K562 (cell line): Measurements from ENCODE around the gene ANKRD11. TPM values are rescaled to one million over a fixed set of nuclear protein-coding genes. Genes with fewer than 3 reads are reported as not detected.

Experiments used
- ATAC-seq: fragments of 200-7000 bp; cut with Tn5 transposase; 3 replicates; pipeline ENCODE4 v1.9.1; 2020; ENCODE audit warnings: moderate library complexity
- BruUV-seq: library from RNA; stranded (reverse); fragments of 400-500 nt; replicated peaks from 2 replicates; lab custom pipeline; 2021; lab: Mats Ljungman, UMichigan
- CTCF ChIA-PET: fragments of 300-600 bp; formaldehyde crosslinking; extraction: SDS; loops from one replicate; lab custom pipeline; 2021; ENCODE audit warnings: low intra/inter-chr PET ratio; lab: Yijun Ruan, JAX
- POLR2A ChIA-PET: fragments of 300-600, 350-650 bp; sonication (Branson Sonifier 250); formaldehyde crosslinking; extraction: SDS; loops from one replicate; lab custom pipeline; 2021; ENCODE audit warnings: antibody characterized with exemption, inconsistent platforms; lab: Yijun Ruan, JAX
- DNase-seq, 4 experiments: peaks; one replicate each; pipeline versions ENCODE4 v3.0.0 to v3.0.0-alpha.2; 2011 to 2018; ENCODE audit warnings: low spot score in 3 of 4, mixed read lengths in 3 of 4; ENCODE audit errors: extremely low read depth in 1 of 4
- FAIRE-seq: peaks from 2 replicates; lab custom pipeline; 2011; peaks lifted over from hg19 to GRCh38; lab: Jason Lieb, UNC
- H2AFZ ChIP-seq: 2 replicates; pipeline ENCODE4 v1.6.0; 2011; ENCODE audit warnings: low read depth, low read length, control low read depth, inconsistent platforms
- H3K27ac ChIP-seq: fragments of 200-600 bp; 3 replicates; pipeline ENCODE4 v1.8.0; 2011; ENCODE audit warnings: low read depth, mild to moderate bottlenecking, control low read depth, inconsistent platforms, low read length, moderate library complexity, mixed read lengths; ENCODE audit errors: extremely low read depth
- H3K27me3 ChIP-seq, 2 experiments: fragments of 300-600 bp in 1 of 2; 2 replicates in 1 of 2; 3 replicates in 1 of 2; pipeline versions ENCODE4 v1.6.0 to v1.8.0; 2011; ENCODE audit warnings: inconsistent platforms in 2 of 2, low read length in 2 of 2, mild to moderate bottlenecking in 1 of 2, mixed read lengths in 1 of 2, moderate library complexity in 1 of 2; ENCODE audit not compliant: control insufficient read depth in 2 of 2, insufficient read depth in 2 of 2
- H3K36me3 ChIP-seq: fragments of 300-600 bp; 3 replicates; pipeline ENCODE4 v1.8.0; 2011; ENCODE audit warnings: mild to moderate bottlenecking, low read length, inconsistent platforms; ENCODE audit not compliant: control insufficient read depth, insufficient read depth
- H3K4me1 ChIP-seq, 2 experiments: fragments of 200-600 bp in 1 of 2; replicated peaks in 1 of 2; 2 replicates in 1 of 2; 3 replicates in 1 of 2; pipeline versions ENCODE4 v1.5.1 to v1.8.0; 2011; ENCODE audit warnings: inconsistent platforms in 2 of 2, low read length in 2 of 2, mild to moderate bottlenecking in 1 of 2, mixed read lengths in 1 of 2, moderate library complexity in 1 of 2; ENCODE audit not compliant: control insufficient read depth in 2 of 2, insufficient read depth in 2 of 2
- H3K4me2 ChIP-seq: 2 replicates; pipeline ENCODE4 v1.6.1; 2011; ENCODE audit warnings: low read length, control low read depth, inconsistent platforms, mixed read lengths; ENCODE audit not compliant: insufficient read depth
- H3K4me3 ChIP-seq: fragments of 200-600 bp; sonication (generic), shearing (Covaris generic); 2 replicates; pipeline ENCODE4 v1.5.1; 2016; ENCODE audit warnings: control low read depth, inconsistent platforms
- H3K79me2 ChIP-seq: fragments of 200-600 bp; 3 replicates; pipeline ENCODE4 v1.8.0; 2011; ENCODE audit warnings: low read length, inconsistent platforms; ENCODE audit not compliant: control insufficient read depth, insufficient read depth
- H3K9ac ChIP-seq, 2 experiments: 2 replicates each; pipeline versions ENCODE4 v1.6.0 to v1.6.1; 2011; ENCODE audit warnings: low read depth in 2 of 2, low read length in 2 of 2, control low read depth in 1 of 2, inconsistent platforms in 1 of 2, mild to moderate bottlenecking in 1 of 2, mixed read lengths in 1 of 2; ENCODE audit not compliant: insufficient read depth in 1 of 2
- H3K9me1 ChIP-seq: one replicate; pipeline ENCODE4 v1.6.0; 2011; ENCODE audit warnings: inconsistent platforms, mild to moderate bottlenecking, low read length, moderate library complexity; ENCODE audit not compliant: control insufficient read depth, insufficient read depth
- H3K9me3 ChIP-seq: replicated peaks from 2 replicates; pipeline ENCODE4 v1.5.1; 2011; ENCODE audit warnings: low read depth, low read length, inconsistent platforms; ENCODE audit not compliant: control insufficient read depth, insufficient read depth
- H4K20me1 ChIP-seq: replicated peaks from 2 replicates; pipeline ENCODE4 v1.6.1; 2011; ENCODE audit warnings: low read length, inconsistent platforms, mixed read lengths; ENCODE audit not compliant: control insufficient read depth, insufficient read depth
- ELF4 ChIP-seq: fragments of 450-650 bp; formaldehyde crosslinking; IDR thresholded peaks from 2 replicates; pipeline ENCODE4 v1.4.0; 2022; ENCODE audit warnings: missing genetic modification characterization
- FOXM1 ChIP-seq, 2 experiments: fragments of 450-650 bp in 1 of 2; sonication (generic) in 1 of 2; formaldehyde crosslinking in 1 of 2; IDR thresholded peaks; 2 replicates each; pipeline versions ENCODE4 v1.6.1 to v1.9.0; 2017 to 2022; ENCODE audit warnings: low read depth in 2 of 2, mild to moderate bottlenecking in 2 of 2, missing genetic modification reagents in 1 of 2, moderate library complexity in 1 of 2
- HDAC1 ChIP-seq, 2 experiments: fragments of 450-650 bp; IDR thresholded peaks; 2 replicates each; pipeline ENCODE4 v1.6.1; 2016 to 2017; ENCODE audit warnings: inconsistent platforms in 1 of 2, mild to moderate bottlenecking in 1 of 2, moderate library complexity in 1 of 2
- LEF1 ChIP-seq: fragments of 450-650 bp; IDR thresholded peaks from 2 replicates; pipeline ENCODE4 v1.6.1; 2016; ENCODE audit warnings: mild to moderate bottlenecking
- NFE2 ChIP-seq: IDR thresholded peaks from 2 replicates; pipeline ENCODE4 v1.6.1; 2014; ENCODE audit warnings: antibody characterized with exemption, low read depth
- RNF2 ChIP-seq: sonication (generic); IDR thresholded peaks from 2 replicates; pipeline ENCODE4 v1.6.1; 2016
- TEAD4 ChIP-seq, 2 experiments: sonication (generic) in 1 of 2; formaldehyde crosslinking in 1 of 2; IDR thresholded peaks; 2 replicates each; pipeline versions ENCODE4 v1.6.1 to v1.8.0; 2012 to 2022; ENCODE audit warnings: borderline replicate concordance in 1 of 2, inconsistent platforms in 1 of 2, low read length in 1 of 2, mild to moderate bottlenecking in 1 of 2, missing genetic modification reagents in 1 of 2
- ZBTB17 ChIP-seq: fragments of 450-650 bp; formaldehyde crosslinking; IDR thresholded peaks from 2 replicates; pipeline ENCODE4 v1.4.0; 2020; ENCODE audit warnings: mild to moderate bottlenecking
- ZNF316 ChIP-seq: fragments of 450-650 bp; IDR thresholded peaks from 2 replicates; pipeline ENCODE4 v1.6.1; 2016
- ZNF324 ChIP-seq: fragments of 250-450 bp; sonication (Bioruptor Pico); IDR thresholded peaks from 2 replicates; pipeline ENCODE4 v1.4.0; 2020; ENCODE audit warnings: mild to moderate bottlenecking
- WGBS: fragments of 100-300 bp; shearing (Covaris generic); methylation state at CpG from one replicate; pipeline ENCODE4 v1.1.6; 2016; ENCODE audit warnings: low coverage, mixed read lengths; ENCODE audit not compliant: insufficient coverage; ENCODE audit errors: missing lambda C conversion rate; 5-methylcytosine and 5-hydroxymethylcytosine counted together
- in situ Hi-C: fragments of 300-500 bp; cut with MboI; formaldehyde crosslinking; loops from 4 replicates; pipeline ENCODE4 v1.15.0; 2018; ENCODE audit warnings: inconsistent platforms, mixed read lengths
- intact Hi-C: fragments of 100-400 bp; cut with micrococcal nuclease; formaldehyde crosslinking; loops from 2 replicates; pipeline ENCODE4 v1.14.2; 2022
- polyA plus RNA-seq, 8 experiments: library from polyadenylated mRNA; depleted of rRNA in 4 of 8; stranded (reverse) in 5 of 8; unstranded in 3 of 8; fragments of >200 nt; fragmentation: Nextera tagmentation in 2 of 8; fragmentation: Illumina TruSeq in 1 of 8; extraction: Ambion mirVana in 2 of 8; extraction: Trizol in 1 of 8; gene quantifications; 2 replicates each; pipeline versions ENCODE4 v1.2.1 to v1.2.3, GENCODE V29; 2011 to 2014; ENCODE audit warnings: inconsistent platforms in 1 of 8, missing spikeins in 1 of 8
- total RNA-seq, 7 experiments: library from RNA; depleted of rRNA in 6 of 7; stranded (reverse); fragments of >200 nt in 6 of 7; fragmentation: Illumina TruSeq in 2 of 7; extraction: Trizol in 2 of 7; gene quantifications; 2 replicates each; pipeline versions ENCODE4 v1.2.1 to v1.2.3, GENCODE V29; 2011 to 2021; ENCODE audit warnings: low replicate concordance in 1 of 7

The ANKRD11 gene
- total and polyA plus RNA-seq, 9 of the 15 experiments (the other 6 are each of a cell fraction or from before 2014, with no cell fraction given), result 4.7 to 126 (median 31.7) TPM

GRCh38 chr16:89350701-89351380 lies 139.5 kb downstream of the ANKRD11 start (continued):
- TF ChIP-seq ELF4 (CRISPR knock-in tag) (no peak), ZBTB17 (CRISPR knock-in tag) (no peak), ZNF324 (no peak), NFE2 (peak; percentile 77), ZNF316 (0 out of 2 replicates have a peak, but pooled peaks have one; percentile 8), FOXM1 (IDR thresholded peaks at IDR 0.05; ENCODE audit: low read depth) (no peak), FOXM1 (CRISPR knock-in tag; IDR thresholded peaks at IDR 0.05; ENCODE audit: low read depth) (no peak), RNF2 (no peak)
- TF ChIP-seq, all 486 proteins: peak for 7

GRCh38 chr16:89349947-89350633 lies 140.3 kb downstream of the ANKRD11 start:
- POLR2A ChIA-PET, result interaction anchor here (0.5 to 1.0 kb wide), 3 partner anchors 11 to 21 kb away, joined by 3 read pairs; no protein-coding TSS in a partner anchor
- peaks cover 75% of the 10 kb centered on the region for H4K20me1 ChIP-seq

More at GRCh38 chr16:89349947-89350633, 140.3 kb downstream of the ANKRD11 start:
- peaks cover 16% of the 10 kb centered on the region for H3K9me1 ChIP-seq
- TF ChIP-seq HDAC1 (IDR thresholded peaks at IDR 0.05) (0 out of 4 replicates have a peak, but pooled peaks of 1 of the 2 experiments have one; percentile 7), TEAD4 (IDR thresholded peaks at IDR 0.05; ENCODE audit: low read length) (no peak), TEAD4 (CRISPR knock-in tag; IDR thresholded peaks at IDR 0.05; ENCODE audit: borderline replicate concordance) (no peak), LEF1 (0 out of 2 replicates have a peak, but pooled peaks have one; percentile 14)
- H3K36me3 ChIP-seq, result peaks cover 31% of the 10 kb centered on the region; the same call in 2 of the 3 replicates
- intact Hi-C loops, result no loop called here
- in situ Hi-C loops, result no loop called here
- no peak overlapping the region for H3K4me2 ChIP-seq
- H3K27ac ChIP-seq, result no peak overlapping the region; the same call in 2 of the 3 replicates
- WGBS, result 68% methylated on average over 8 of the region's 8 CpGs
- H3K9me3 ChIP-seq, result no peaks in the 10 kb centered on the region
- FAIRE-seq, result no peak
- H3K4me3 ChIP-seq, result no peak overlapping the region
- BruUV-seq, result no TSS peak
- DNase-seq, result no peak
- ATAC-seq, result no peak
- CTCF ChIA-PET, result interaction anchor here (0.7 kb wide), 1 partner anchor 131 kb away, joined by 3 read pairs; no protein-coding TSS in a partner anchor
- H3K79me2 ChIP-seq, result peaks cover 97% of the 10 kb centered on the region
- H3K27me3 ChIP-seq, result no peaks in the 10 kb centered on the region
- no peak overlapping the region for H2AFZ ChIP-seq
- peaks cover 14 to 29% of the 10 kb centered on the region in 2 experiments; a peak in 4 of 5 replicates for H3K4me1 ChIP-seq
- no peak overlapping the region for H3K9ac ChIP-seq
